ENCODE measurements around the gene GNG13. TPM values are rescaled to one million over a fixed set of nuclear protein-coding genes. Genes with fewer than 3 reads are reported as not detected.

The GNG13 gene
- total RNA-seq, 4 donors from 2014 or later = not detected

GRCh38 chr16:764848-765487, 35.6 kb downstream of the GNG13 start:
- TF ChIP-seq, protein P1, sequence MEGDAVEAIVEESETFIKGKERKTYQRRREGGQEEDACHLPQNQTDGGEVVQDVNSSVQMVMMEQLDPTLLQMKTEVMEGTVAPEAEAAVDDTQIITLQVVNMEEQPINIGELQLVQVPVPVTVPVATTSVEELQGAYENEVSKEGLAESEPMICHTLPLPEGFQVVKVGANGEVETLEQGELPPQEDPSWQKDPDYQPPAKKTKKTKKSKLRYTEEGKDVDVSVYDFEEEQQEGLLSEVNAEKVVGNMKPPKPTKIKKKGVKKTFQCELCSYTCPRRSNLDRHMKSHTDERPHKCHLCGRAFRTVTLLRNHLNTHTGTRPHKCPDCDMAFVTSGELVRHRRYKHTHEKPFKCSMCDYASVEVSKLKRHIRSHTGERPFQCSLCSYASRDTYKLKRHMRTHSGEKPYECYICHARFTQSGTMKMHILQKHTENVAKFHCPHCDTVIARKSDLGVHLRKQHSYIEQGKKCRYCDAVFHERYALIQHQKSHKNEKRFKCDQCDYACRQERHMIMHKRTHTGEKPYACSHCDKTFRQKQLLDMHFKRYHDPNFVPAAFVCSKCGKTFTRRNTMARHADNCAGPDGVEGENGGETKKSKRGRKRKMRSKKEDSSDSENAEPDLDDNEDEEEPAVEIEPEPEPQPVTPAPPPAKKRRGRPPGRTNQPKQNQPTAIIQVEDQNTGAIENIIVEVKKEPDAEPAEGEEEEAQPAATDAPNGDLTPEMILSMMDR (IDR thresholded peaks at IDR 0.05) = no peak
- no peak for TF ChIP-seq POLR2A (IDR thresholded peaks at IDR 0.05)
- DNase-seq = no peak
- no peaks in the 10 kb centered on the region for H3K9me3 ChIP-seq
- H3K27ac ChIP-seq = no peak overlapping the region
- no peaks in the 10 kb centered on the region for H3K27me3 ChIP-seq
- intact Hi-C loops (cut with DNase I; ENCODE audit: low total_unique reads) = no loop called here
- H3K36me3 ChIP-seq = no peaks in the 10 kb centered on the region
- peaks cover 0 to 6% of the 10 kb centered on the region in 2 donors for H3K4me1 ChIP-seq
- no peak overlapping the region for H3K4me3 ChIP-seq

- no peak for TF ChIP-seq POLR2A (IDR thresholded peaks at IDR 0.05)
- TF ChIP-seq, protein P1 (IDR thresholded peaks at IDR 0.05) = no peak
- Histone ChIP-seq H3K9me3 (no peaks in the 10 kb centered on the region), H3K4me3 (no peak overlapping the region), H3K27me3 (no peaks in the 10 kb centered on the region), H3K4me1 (peaks cover 0 to 6% of the 10 kb centered on the region in 2 donors), H3K36me3 (no peaks in the 10 kb centered on the region), H3K27ac (no peak overlapping the region)
- DNase-seq = no peak
- intact Hi-C loops (cut with DNase I; ENCODE audit: low total_unique reads) = no loop called here
Measured at GRCh38 chr16:764184-764750, 36.3 kb downstream of the GNG13 start.

DNA sequence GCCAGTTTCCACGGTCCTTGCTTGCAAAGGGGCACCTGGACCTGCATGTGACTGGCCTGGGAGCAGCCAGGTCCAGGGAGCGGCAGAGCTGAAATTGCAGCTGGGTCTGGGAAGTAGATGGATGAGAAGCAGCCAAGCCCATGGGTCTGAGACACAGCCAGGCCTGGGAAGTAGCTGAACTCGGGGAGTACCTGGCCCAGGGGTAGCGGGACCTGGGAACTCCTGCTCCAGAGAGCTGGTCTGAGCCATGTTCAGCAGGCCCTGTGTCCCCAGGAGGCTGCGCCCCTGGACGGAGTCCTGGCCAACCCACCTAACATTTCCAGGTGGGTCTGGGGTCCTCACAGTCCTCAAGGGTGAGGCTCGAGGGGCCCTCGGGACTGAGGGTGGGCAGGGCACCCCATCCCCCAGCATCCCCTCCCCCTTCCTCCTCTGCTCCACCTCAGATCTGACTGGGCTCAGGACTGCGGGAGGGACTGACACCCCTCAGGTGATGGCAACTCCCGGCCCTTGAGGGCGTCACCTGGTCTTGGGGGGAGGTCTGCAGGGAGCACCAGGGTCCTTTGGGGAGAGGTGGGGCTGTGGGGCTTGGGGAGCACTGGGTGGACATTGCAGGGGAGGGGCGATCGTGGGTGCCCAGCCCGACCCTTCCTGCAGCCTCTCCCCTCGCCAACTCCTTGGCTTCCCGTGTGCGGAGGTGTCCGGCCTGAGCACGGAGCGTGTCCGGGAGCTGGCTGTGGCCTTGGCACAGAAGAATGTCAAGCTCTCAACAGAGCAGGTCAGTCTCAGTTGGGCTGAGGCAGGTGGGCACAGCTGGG, 37.0 kb downstream of the GNG13 start:
- H3K36me3 ChIP-seq = no peaks in the 10 kb centered on the region
- H3K4me1 ChIP-seq = peaks cover 0 to 6% of the 10 kb centered on the region in 2 donors
- intact Hi-C loops (cut with DNase I; ENCODE audit: low total_unique reads) = no loop called here
- TF ChIP-seq POLR2A (IDR thresholded peaks at IDR 0.05) = no peak
- TF ChIP-seq, protein P1 (IDR thresholded peaks at IDR 0.05) = no peak
- H3K27me3 ChIP-seq = no peaks in the 10 kb centered on the region
- no peaks in the 10 kb centered on the region for H3K9me3 ChIP-seq
- H3K27ac ChIP-seq = no peak overlapping the region
- DNase-seq = no peak
- H3K4me3 ChIP-seq = no peak overlapping the region

DNA sequence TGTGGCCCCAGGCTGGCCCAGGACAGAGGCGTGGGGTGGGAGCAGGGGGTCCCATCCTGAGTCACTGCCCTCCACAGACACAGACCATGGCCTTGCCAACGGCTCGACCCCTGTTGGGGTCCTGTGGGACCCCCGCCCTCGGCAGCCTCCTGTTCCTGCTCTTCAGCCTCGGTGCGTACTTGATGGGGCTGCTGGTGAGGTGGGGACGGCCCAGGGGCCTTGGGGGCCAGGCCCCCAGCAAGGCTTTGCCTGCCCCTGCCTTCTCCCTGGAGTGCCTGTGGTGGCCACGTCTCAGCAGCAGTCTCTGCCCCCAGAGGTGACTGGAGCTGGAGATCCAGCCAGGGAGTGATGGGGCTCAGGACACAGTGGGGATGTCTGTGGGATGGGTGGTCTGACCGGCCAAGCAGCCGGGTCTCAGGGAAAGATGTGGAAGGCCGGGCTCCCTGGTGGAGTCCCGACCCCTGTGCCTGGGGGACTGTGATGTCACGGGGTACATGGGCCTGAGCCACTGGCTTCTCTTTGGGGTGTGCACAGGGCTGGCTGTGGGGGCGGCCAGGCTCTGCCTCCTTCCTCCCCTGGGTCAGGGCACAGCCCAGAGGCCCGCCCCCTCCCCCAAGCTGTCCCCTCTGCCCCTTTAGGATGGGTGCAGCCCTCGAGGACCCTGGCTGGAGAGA, 37.8 kb downstream of the GNG13 start:
- H3K4me1 ChIP-seq = peaks cover 0 to 6% of the 10 kb centered on the region in 2 donors
- H3K36me3 ChIP-seq = no peaks in the 10 kb centered on the region
- TF ChIP-seq, protein P1 (IDR thresholded peaks at IDR 0.05) = no peak
- no peak for TF ChIP-seq POLR2A (IDR thresholded peaks at IDR 0.05)
- no peak overlapping the region for H3K27ac ChIP-seq
- no peak for DNase-seq
- no peak overlapping the region for H3K4me3 ChIP-seq
- no peaks in the 10 kb centered on the region for H3K9me3 ChIP-seq
- H3K27me3 ChIP-seq = no peaks in the 10 kb centered on the region
- intact Hi-C loops (cut with DNase I; ENCODE audit: low total_unique reads) = no loop called here
